ENCODE results near the gene NHLRC2. TPM values are rescaled to one million over a fixed set of nuclear protein-coding genes. Genes with fewer than 3 reads are reported as not detected.

The NHLRC2 gene
- total RNA-seq, 1 donor from 2014 or later, result 46.1 TPM

DNA sequence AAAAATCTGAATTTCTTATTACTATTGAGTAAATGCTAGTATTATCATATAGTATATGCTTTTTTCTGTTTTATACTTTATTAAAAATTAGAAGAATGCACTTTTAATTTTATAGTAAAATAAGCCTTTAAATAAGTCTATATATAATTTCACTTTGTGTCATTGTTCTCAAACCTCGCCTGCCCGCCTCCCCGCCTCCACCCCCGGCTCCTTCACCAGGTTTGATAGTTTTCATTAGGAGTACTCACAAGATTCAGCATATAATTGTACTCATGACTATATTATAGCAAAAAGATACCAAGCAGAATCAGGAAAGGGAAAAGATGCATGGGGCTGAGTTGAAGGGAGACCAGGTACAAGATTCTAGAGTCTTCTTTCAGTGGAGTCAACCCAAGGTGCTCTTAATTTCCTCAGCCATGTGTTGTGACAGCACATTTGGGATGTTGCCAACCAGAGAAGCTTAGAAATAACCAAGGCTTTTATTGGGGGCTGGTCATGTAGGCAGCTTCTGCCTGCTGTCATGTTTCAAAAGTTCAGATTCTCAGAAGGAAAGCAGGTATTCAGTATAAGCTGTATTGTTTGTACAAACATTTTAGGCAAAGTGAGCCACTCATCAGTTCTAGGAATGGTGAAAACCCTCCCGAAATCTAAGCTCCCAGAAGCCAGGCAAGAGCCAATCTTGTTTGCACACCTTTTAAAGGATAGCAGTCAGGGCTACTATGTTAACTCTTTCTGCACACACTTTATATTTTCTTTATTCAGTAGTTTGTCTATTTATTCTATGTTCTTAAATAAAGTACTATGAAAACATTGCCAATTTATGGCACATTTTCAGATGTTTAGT is 12.3 kb downstream of the NHLRC2 start:
- no peaks in the 10 kb centered on the region for H3K4me1 ChIP-seq
- DNase-seq, result no peak

DNA sequence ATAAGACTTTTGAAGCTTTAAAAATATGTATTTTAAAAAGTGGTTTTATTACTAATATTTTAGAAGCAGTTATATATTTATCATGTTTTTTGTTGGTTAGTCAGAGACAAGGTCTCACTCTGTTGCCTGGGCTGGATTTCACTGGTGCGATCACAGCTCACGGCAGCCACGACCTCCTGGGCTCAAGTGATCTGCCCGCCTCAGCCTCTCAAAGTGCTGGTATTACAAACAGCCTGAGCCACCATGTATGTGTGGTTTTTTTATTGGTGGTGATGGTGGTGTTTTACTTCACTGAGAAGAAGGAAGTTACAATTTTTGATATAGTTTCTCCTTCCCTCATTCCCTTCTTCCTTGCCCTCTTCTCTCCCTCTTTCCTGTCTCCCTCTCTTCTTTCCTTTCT is 13.4 kb downstream of the NHLRC2 start:
- Histone ChIP-seq H3K9me3 (no peaks in the 10 kb centered on the region), H3K4me3 (no peak overlapping the region), H3K27ac (no peak overlapping the region), H3K36me3 (no peaks in the 10 kb centered on the region), H3K4me1 (no peaks in the 10 kb centered on the region), H3K27me3 (no peaks in the 10 kb centered on the region)
- ATAC-seq (no peak), DNase-seq (no peak)
- TF ChIP-seq, protein P1, sequence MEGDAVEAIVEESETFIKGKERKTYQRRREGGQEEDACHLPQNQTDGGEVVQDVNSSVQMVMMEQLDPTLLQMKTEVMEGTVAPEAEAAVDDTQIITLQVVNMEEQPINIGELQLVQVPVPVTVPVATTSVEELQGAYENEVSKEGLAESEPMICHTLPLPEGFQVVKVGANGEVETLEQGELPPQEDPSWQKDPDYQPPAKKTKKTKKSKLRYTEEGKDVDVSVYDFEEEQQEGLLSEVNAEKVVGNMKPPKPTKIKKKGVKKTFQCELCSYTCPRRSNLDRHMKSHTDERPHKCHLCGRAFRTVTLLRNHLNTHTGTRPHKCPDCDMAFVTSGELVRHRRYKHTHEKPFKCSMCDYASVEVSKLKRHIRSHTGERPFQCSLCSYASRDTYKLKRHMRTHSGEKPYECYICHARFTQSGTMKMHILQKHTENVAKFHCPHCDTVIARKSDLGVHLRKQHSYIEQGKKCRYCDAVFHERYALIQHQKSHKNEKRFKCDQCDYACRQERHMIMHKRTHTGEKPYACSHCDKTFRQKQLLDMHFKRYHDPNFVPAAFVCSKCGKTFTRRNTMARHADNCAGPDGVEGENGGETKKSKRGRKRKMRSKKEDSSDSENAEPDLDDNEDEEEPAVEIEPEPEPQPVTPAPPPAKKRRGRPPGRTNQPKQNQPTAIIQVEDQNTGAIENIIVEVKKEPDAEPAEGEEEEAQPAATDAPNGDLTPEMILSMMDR (IDR thresholded peaks at IDR 0.05), result no peak
- intact Hi-C loops (cut with DNase I), result no loop called here

More for the DNA sequence above, 12.3 kb downstream of the NHLRC2 start:
- TF ChIP-seq, protein P1 (IDR thresholded peaks at IDR 0.05), result no peak
- no peak overlapping the region for H3K27ac ChIP-seq
- no peaks in the 10 kb centered on the region for H3K27me3 ChIP-seq
- no peak for ATAC-seq
- intact Hi-C loops (cut with DNase I), result no loop called here
- H3K9me3 ChIP-seq, result no peaks in the 10 kb centered on the region
- H3K36me3 ChIP-seq, result peaks cover 3% of the 10 kb centered on the region
- H3K4me3 ChIP-seq, result no peak overlapping the region

- intact Hi-C loops (cut with DNase I), result no loop called here
- no peak for ATAC-seq
- no peak for DNase-seq
- Histone ChIP-seq H3K4me1 (no peaks in the 10 kb centered on the region), H3K27me3 (no peaks in the 10 kb centered on the region), H3K9me3 (no peaks in the 10 kb centered on the region), H3K36me3 (no peaks in the 10 kb centered on the region), H3K4me3 (no peak overlapping the region), H3K27ac (no peak overlapping the region)
- TF ChIP-seq, protein P1 (IDR thresholded peaks at IDR 0.05), result no peak
These were observed 15.3 kb downstream of the NHLRC2 start for GRCh38 chr10:113869789-113870188.

- DNase-seq (no peak), ATAC-seq (no peak)
- no peaks in the 10 kb centered on the region for H3K27me3 ChIP-seq
- TF ChIP-seq, protein P1 (IDR thresholded peaks at IDR 0.05), result no peak
- H3K27ac ChIP-seq, result no peak overlapping the region
- H3K36me3 ChIP-seq, result peaks cover 8% of the 10 kb centered on the region
- intact Hi-C loops (cut with DNase I), result no loop called here
- H3K9me3 ChIP-seq, result no peaks in the 10 kb centered on the region
- H3K4me3 ChIP-seq, result no peak overlapping the region
- no peaks in the 10 kb centered on the region for H3K4me1 ChIP-seq
These were observed 17.9 kb downstream of the NHLRC2 start for GRCh38 chr10:113872139-113873030.

DNA sequence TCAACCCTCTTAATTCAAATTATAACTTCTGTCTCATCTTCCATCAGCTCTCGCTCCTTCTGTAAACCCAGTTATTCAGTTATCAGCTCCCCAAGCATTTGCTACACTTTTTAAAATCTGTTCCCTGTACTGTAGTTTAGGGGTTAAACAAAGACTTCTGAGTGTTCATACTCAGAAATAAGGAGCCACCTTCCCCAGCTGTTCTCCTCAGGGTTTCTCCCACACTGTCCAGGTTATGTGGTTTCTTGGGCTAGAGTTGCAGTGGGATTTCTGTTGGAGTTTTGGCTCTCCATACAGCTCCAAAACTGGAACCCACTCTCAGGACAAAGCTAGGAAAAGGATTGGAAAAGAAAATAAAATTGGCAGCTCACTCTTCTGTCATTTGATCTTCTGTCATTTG is 20.8 kb downstream of the NHLRC2 start:
- H3K4me3 ChIP-seq, result no peak overlapping the region
- DNase-seq (no peak), ATAC-seq (no peak)
- no peaks in the 10 kb centered on the region for H3K9me3 ChIP-seq
- H3K4me1 ChIP-seq, result no peaks in the 10 kb centered on the region
- intact Hi-C loops (cut with DNase I), result no loop called here
- no peak overlapping the region for H3K27ac ChIP-seq
- peaks cover 22% of the 10 kb centered on the region for H3K36me3 ChIP-seq
- H3K27me3 ChIP-seq, result no peaks in the 10 kb centered on the region
- TF ChIP-seq, protein P1 (IDR thresholded peaks at IDR 0.05), result no peak

All from upper lobe of right lung (tissue), 1 donor.